GM18909 (cell line): ENCODE data around the gene RAX2.
"Not testable (repeated sequence)": the region's sequence is repeated elsewhere in the genome, so short reads cannot be mapped to it uniquely, and the experiment has no call there.

Experiments used
- ATAC-seq: cut with Tn5 transposase; IDR thresholded peaks from one replicate; pipeline ENCODE4 v1.9.1; 2021; ENCODE audit warnings: mild to moderate bottlenecking; ENCODE audit not compliant: unreplicated experiment, poor library complexity

RAX2 gene

GRCh38 chr19:3771906-3772455 is at the start of gene RAX2:
Gene RAX2, minus strand, starts transcription at chr19:3772228. Its CDS starts 486 bp downstream, at chr19:3771742.
- no peak for ATAC-seq

DNA sequence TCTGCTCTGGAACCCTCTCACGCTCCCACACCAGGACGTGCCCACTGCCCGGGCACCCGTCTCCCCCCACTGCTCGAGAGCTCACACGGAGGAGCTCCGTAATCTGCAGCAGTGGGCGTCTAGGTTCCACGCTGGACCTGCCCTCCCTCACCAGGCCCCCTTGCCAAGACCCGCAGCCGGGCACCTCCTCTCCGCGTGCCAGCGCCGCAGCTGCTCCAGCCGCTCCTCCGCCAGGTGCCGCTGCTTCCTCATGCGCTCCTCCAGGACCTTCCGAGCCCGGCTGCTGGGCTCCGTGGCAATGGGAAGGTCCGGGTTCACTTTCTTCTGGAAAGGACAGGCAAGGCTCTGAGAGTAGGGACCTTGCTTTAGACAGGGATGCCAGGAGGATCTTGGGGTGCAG is 49.1 kb upstream of the RAX2 start:
- no peak for ATAC-seq

- no peak for ATAC-seq
Observed at GRCh38 chr19:3819989-3820388, 48.0 kb upstream of the RAX2 start.

DNA sequence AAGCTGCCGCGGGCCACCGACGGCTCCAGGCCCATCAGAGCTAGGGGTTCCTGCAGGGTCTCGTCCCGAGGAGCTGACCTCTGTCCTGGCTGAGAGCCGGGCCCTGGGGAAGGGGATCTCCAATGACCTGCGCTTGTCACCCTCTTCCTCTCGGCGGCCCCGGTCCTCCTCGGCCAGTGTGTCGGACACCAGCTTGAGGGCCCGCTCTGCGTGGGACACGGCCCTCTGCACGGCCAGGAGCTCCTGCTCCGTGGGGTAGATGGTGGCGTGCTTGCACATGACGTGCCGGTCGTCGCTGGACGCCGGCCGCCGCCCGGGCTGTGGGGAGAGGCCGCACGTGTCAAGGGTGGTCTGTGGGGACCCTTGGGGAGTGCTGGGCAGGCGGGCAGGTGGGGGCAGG is 46.9 kb upstream of the RAX2 start:
- no peak for ATAC-seq

- ATAC-seq: no peak
Observed at GRCh38 chr19:3818466-3818865, 46.4 kb upstream of the RAX2 start.

GRCh38 chr19:3817761-3818160 is 45.7 kb upstream of the RAX2 start:
- ATAC-seq: no peak

DNA sequence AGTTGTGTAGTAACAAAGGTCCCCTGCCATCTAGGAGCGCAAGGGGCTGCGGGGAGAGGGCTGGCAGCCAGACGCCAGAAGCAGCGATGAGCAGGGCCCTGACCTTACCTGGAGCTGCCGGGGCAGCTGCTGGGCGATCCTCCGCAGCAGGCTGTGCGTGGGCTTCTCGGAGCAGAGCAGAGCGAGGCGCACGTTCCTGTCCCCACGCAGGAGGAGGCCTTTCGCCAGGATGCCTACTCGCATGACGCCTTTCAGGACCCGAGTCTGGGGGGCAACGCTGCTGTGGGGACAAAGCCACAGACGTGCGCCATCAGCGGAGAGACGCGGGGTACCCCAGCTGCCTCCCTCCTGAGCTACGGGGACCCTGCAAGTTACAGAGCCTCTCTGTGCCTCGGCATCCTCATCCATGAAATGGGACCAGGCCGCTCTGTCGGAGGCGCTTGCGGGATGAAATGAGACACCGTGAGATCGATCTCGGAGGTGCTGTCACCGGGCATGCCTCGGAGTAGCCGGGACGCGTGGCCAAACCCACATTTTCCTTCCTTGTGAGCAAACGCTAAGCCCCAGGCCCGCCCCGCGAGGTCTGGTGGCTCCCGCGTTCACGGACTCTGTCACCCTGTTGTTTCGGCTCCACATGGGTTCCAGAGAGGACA is 44.7 kb upstream of the RAX2 start:
- no peak for ATAC-seq

- ATAC-seq: not testable (repeated sequence)
Observed at GRCh38 chr19:3816148-3816547, 44.1 kb upstream of the RAX2 start.

DNA sequence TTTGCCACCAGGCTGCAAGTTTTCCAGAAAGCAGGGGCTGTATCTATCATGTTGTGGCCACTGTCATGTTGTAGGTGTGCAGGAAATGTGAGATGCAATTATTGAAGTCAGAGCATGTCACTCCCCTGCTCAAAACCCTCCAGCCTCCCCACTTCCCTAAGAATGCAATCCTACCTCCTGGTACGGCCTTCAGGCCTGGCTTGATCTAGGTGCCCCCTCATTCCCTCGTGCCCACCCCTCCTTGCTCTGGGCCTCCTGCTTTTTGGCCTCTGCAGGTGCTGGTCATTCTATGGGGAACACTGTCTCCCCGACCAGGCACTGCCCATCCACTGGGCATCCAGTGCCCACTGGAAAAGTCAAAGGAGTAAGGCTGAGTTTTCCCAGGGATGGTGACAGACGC is 42.6 kb upstream of the RAX2 start:
- no peak for ATAC-seq

DNA sequence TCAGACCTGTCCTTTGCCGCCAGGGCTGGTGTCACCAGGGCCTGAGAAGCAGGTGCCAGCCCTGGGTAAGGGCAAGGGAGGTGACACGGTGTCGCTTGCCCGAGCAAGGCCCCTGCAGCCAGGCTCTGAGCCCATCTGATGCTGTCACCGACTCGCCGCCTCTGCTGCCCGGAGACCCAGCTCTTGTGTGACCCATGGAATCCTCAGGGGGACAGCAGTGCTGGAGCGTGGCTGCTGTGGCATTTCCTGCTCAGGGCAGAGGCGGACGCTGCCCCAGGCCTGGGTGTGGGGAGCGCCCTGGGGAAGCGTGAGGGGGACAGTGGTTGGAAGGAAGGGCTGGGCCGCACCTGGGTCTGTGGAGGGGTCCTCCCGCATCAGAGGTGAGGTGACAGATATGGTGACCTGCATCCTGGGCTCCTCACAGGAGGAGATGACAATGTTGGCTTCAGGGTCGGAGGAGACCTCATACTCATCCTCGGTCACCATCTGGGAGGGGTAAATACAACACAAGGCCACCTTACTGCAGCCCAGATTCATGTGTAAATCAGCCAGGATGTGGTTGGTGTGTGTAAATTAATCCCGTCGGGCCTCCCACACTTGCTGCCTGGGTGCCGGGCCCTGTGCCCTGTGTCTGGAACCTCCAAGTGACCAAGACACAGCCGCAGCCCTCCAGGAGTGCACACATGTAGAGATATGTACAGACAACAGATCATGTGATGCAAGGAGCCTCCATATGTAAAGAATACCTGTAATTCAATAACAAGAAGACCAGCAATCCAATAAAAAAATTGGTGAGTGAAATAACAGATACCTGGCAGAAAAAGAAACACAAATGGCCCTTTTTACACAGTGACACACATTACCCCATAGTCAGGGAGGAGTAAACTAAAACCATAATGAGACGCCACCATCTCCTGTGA is 41.7 kb upstream of the RAX2 start:
- ATAC-seq: no peak

DNA sequence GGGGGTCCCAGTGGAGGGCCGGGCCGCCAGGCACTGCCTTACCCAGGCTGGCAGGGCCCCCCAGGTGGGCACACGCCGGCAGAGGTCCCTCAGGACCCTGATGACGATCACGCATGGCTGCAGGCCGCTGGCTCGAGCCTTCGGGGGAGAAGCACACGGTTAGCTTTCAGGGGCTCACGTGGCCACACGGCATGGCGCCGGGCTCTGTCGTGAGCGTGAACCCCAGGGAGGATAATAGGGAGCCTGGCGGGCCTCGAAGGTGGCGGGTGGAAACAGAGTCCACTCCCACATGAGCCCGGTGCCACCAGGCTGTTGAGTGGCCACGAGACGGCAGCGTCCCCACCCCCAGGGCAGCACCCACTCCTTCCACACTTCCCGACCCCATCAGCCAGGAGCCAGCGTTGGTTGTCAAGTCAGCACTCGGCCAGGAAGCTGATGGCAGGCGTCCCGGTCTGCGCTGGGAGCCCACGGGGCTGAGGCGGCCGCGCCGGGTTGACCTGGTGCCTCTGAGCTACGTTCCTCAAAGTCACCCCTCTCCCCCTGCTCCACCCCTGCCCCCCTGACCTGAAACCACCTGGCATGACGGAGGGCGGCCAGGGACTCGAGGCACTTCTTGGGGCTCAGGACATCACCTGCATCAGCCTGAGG is 38.8 kb upstream of the RAX2 start:
- no peak for ATAC-seq

- no peak for ATAC-seq
Observed at GRCh38 chr19:3809881-3810707, 38.1 kb upstream of the RAX2 start.

GRCh38 chr19:3808420-3809143 is 36.6 kb upstream of the RAX2 start:
- no peak for ATAC-seq

DNA sequence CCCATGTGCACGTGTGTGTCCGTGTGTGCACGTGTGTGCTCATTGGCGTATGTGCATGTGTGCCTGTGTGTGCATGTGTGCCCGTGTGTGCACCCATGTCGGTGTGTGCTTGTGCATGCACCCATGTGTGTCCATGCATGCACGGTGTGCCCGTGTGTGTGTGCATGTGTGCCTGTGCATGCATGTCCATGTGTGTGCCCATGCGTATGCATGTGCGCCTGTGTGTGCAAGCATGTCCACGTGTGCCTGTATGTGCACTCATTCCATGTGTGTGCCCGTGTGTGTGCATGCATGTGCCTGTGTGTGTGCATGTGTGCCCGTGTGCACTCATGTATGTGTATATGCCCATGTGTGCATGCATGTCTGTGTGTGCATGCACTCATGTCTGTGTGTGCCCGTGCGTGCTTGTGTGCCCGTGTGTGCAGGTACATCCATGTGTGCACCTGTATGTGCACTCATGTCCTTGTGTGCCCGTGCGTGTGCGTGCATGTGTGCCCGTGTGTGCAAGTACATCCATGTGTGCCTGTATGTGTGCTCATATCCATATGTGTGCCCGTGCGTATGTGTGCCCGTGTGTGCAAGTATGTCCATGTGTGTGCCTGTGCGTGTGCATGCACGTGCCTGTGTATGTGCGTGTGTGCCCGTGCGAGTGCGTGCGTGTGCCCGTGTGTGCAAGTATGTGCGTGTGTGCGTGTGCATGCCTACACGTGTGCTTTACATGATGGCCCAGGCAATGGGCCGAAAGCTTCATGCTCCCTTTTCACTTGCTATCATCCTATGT is 35.7 kb upstream of the RAX2 start:
- ATAC-seq: no peak

- no peak for ATAC-seq
Observed at GRCh38 chr19:3807131-3807480, 35.1 kb upstream of the RAX2 start.

DNA sequence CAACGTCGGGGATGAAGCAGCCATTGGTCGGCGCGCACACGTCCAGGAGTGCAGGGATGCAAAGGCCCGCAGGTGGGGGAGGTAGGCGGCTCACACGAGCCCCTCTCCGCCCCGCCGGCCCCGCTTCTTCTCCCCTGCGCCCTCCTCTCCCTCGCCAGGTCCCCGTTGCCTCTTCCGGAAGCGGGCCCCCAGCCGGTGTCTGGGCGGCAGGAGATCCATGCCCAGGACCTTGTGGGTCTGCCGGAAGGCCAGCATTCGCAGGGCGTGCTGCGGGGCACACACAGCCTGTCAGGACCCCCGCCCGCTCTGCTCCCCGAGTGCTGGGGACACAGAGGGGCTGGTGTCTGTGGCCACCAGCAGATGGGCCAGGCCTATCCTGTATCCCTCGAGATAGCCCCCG is 33.8 kb upstream of the RAX2 start:
- ATAC-seq: no peak

DNA sequence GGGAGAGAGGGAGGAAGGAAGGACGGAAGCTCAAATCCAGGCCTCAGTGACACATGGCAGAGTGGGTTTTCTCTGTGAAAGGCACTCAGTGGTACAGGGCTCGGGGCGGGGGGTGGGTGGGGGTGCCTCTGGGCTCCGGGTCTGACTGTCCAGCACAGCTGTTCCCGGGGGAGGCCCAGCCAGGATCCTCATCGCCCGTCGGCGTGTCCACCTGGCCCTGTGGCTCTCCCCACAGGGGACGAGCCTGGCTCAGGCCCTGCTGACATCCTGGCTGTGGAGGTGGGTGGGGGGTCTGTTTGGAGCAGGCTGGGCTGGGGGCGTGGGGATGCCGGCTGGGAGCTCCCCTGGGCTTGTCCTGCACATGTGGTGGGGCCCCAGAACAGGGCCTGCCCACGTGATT is 32.4 kb upstream of the RAX2 start:
- no peak for ATAC-seq

- ATAC-seq: no peak
Observed at GRCh38 chr19:3803986-3804385, 32.0 kb upstream of the RAX2 start.
